HEK293T (cell line): ENCODE measurements around the gene GRHL1.

Experiments
- FOXA1 ChIP-seq: fragments of 450-650 bp; IDR thresholded peaks from 2 replicates; pipeline ENCODE4 v1.6.1; 2016; ENCODE audit warnings: mild to moderate bottlenecking
- FOXM1 ChIP-seq: fragments of 450-650 bp; IDR thresholded peaks from 2 replicates; pipeline ENCODE4 v1.6.1; 2017; ENCODE audit warnings: mild to moderate bottlenecking, borderline replicate concordance

DNA sequence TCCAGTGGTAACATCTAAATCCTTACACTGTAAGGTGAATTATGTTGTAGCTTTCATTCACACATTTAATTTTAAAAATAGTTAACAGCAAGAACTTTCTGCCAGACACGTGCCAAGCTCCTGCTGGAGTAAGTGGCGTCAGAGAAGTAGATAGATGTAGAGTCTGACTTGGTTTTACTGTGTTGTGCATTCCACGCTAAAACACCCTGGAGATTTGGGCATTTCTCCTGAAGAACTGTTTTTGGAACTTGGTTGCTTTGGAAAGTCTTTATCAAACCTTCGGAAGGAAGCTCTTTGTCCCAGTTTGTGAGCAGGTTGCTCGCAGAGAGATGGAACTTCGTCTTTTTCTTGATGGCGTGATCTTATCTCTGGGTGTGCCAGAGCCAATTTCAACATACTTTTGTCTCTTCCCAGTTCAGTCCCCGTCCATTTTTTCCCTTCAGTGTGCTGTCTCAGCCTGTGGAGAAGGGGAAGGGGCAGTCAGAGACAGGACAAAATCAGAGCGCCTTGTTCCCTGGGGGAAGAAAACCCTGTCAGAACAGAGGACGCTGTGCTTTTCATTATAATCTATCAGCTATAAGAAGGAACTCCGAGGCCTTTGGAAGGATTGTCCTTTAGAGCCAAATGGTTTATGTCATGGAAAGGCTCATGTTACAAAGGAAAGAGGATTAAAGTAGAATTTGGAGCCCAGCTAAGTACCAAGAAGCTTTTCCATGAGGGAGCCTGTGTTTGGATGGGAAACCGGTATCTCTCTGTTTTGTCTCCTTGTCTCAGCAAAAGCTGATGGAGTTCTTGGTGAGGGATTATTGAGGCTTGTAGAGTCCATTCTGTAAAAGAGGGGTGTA, 18.9 kb downstream of the GRHL1 start:
- TF ChIP-seq FOXA1 (no peak), FOXM1 (no peak)
